Islet precursor cell (in vitro differentiated cells): Measurements from ENCODE around the gene DHRS12.

Experiments
- DNase-seq: peaks from one replicate; pipeline ENCODE4 v3.0.0-alpha.2; 2018

Gene DHRS12

DNA sequence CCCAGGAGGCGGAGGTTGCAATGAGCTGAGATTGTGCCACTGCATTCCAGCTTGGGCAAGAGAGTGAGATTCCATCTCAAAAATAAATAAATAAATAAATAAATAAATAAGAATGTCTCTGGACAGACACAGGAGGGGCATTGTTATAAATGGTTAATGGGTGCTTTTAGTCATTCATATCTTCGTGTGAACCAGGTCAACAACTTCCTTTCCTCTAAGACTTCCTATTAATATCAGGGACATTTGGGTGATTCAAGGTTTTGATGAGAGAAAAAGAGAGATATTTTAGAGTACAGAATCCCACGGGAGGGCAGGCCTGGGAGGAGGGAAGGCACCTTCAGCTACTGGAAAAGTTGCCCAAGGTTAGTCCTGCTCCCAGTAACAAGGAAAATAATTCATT lies 23.9 kb downstream of the DHRS12 start:
- DNase-seq = no peak

DNA sequence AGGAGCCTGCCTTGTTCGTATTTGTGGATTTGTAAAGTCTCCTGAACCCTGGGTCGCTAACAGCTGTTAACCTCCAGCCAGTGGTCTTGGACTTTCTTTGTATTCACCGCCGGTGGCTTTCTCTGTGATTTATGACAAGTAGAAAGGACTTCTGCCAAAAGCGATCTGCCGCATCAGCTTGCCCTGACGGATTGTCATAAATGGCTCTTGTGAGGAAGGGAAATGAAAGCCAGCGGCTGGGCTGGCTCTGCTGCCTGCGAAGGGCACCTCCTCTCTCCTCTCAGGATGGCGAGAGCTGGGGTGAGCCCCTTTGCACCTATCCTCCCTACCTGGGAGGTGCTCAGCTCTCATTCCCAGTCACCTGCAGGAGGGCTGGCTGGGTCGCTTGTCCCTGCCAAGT lies 25.6 kb downstream of the DHRS12 start:
- DNase-seq = no peak

DNA sequence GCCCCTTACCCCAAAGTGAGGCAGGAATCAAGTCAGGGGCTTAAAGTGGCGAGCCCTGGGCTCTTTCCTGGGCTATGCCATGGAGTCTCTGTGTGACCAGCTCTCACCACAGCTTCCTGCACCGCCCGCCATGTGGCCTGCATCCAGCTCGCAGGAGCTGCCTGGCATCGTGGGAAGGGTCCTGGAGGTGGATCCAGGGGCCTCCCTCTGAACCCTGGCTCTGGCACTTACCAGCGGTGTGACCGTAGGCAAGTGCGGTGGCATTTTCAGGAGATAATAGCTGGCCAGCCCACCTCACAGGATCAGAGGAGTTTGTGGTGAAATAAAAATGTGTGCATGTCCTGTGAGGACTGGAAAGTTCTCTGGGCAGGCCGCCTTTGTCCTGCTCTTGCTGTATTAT lies 26.0 kb downstream of the DHRS12 start:
- DNase-seq = no peak

DNA sequence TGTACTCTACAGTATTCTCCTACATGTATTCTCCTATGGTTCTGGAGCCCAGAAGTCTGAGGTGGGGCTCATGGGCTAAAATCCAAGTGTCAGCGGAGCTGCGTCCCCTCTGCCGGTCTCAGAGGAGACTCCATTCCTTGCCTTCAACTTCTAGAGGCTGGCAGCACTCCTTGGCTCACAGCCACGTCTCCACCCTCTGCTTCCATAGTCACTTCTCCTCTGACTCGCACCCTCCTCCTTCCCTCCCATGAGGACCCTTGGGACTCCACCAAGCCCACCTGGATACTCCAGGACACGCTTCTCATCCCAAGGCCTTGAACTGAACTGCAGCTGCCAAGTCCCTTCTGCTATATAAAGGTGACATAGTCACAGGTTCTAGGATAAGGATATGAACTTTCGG lies 27.8 kb downstream of the DHRS12 start:
- DNase-seq = no peak

DNA sequence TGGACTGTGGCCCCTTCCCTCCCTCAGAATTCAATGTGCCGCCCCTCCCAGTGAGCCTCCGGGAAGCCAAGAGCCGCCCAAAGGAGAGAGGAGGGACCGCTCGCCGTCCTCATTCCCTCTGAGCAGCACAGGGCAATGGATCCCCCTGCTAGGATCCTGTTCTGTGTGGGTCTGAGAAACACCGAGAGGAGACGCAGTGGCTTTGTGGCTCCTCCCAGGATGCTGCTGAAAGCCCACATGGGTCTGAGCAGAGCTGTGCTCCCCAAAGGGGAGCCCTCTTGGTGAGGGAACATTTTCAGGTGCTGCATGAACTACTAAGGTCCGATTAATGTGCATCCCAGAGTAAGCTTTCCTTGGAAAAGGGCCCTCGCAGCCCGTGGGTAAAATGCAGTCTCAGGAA lies 30.4 kb downstream of the DHRS12 start:
- no peak for DNase-seq

DNA sequence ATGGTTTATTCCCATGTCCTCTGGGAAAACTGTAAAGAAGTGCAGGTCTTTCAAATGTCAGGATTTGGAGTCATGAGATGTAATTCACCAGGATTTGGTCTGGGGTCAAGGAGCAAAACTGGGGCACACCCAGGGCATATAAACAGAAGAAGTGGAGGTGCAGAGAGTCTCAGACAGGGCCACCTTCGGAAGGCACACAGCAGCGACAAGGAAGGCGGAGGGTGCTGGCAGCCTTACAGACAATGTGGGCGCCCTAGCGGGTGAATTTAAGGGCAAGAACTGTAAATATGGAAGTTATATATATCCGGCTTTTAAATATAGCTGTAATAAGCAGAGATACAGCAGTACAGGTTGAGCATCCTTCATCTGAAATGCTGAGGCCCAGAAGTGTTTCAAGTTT lies 31.2 kb downstream of the DHRS12 start:
- DNase-seq = no peak

DNA sequence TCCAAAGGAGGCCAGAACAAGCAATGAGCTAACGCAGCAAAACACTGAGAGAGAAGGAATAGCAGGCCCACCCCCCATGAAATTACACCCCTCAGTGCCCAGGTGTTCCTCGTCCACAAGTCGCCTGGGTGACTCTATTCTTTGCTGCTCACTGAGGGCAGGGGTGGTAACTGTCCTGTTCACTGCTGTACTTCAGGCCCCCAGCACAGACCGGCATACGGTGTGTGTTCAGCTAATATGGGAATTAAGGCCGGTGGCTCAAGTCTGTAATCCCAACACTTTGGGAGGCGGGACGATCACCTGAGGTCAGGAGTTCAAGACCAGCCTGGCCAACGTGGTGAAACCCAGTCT lies 31.9 kb downstream of the DHRS12 start:
- DNase-seq = no peak

DNA sequence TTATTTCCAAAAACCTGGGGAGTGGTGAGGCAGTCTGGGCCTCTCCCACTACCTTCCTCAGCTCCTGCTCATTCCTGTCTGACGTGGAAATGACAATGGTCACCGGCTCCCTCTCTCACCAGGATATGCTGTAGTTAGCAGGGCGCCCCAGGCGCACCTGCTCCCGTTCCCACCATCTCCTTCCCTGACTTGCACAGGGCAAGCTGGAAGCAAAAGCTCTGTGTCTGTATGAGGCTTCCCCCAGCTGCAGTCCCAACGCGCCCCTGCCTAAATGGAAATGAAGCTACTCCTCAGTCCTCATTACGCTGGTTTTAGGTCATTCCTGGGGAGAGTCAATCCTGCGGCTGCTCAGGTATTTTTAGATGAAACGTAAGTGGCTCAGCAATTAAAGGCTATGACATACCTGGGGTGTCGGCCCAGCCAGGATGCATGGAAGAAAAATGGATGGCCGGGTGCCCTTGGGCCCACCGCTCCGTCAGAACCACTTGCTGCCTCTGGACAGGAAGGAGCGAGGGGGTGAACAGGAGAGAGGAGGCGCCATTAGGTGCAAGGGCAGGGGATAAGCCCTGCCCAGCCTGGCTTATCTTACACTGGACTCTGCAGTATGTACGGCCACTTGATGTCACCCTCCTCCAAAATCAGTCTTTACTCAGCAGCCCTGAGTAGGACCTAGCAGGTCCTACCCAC lies 32.4 kb downstream of the DHRS12 start:
- DNase-seq = no peak

DNA sequence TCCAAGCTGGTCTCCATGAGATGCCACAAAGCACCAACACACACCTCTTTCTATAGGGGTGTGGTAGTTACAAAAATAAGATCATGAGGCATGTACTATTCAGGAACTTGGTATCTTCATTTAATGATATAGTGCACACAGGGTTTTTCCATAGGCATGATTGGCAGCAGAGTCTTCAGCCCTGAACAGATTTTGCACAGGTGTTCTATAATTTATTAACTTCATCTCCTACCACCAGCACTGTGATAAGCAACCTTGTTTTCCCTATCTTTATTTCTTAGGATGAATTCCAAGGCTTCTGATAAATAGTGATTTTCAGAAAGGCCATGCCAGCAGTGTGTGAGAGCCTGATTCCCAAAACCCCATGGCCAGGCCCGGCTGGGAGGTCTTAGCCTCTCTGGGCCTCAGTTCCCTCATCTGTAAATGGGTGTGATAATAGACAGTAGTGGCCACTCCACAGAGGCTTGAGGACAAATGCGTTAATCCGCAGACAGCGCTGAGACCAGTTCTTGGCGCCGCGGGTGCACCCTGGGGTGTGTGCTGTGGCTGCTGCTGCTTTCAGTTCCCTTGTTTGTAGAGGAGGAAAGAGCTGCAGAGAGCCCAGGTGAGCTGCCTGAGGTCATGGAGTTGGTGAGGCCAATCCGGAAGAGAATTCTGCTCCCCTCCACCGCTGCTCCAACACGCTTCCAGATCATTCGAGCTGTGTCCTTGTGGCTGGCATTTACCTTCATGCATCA lies 33.1 kb downstream of the DHRS12 start:
- DNase-seq = no peak

DNA sequence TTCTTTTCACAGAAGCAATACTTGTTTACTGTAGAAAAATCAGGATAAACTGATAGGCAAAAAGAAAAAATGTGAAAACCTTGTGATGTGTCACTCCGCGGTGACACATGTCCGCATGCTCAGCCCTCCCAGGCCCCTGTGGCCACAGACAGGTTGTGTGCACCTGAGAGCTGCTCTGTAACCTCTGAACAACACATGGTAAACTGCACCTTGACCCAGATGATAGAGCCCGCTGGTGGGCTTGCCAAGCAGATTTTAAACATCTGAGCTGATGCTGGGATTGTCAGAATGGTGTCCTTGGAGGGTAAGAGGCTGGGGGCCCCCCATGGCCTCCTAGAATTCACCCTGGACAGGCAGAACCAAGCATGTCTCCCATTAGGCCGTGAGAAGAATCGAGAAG lies 33.8 kb downstream of the DHRS12 start:
- peak; percentile 30 for DNase-seq

DNA sequence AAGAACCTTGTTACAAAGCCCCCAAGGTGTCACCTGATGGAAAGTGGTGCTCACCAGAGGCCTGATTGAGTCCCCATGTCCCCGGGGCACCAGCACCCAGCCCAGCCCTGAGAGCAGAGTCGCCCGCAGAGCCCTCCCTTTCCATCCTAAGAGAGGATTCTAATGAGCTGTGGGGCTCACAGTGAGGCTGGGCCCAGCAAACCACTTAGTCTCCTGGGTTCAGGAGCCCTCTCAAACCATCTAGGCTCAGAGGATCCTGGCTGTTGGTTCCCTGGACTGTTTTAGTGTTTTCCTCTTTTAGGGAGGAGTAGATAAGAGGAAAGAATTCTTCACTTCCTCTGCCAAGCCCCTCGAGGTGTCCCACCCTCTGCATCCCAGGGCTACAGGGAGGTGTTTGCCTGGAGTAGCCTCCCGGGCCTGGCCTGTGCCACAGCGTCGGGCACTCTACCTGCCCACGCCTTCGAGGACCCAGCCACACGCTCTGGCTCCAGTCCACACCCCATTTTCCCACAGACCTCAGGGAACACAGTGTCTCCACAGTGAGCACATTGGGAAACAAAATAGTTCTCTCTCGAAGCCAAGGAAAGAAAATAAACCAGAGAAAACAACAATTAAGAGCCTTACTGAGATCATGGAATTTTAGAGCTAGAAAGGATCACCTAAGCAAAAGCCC lies 34.4 kb downstream of the DHRS12 start:
- DNase-seq = peak; percentile 47

DNA sequence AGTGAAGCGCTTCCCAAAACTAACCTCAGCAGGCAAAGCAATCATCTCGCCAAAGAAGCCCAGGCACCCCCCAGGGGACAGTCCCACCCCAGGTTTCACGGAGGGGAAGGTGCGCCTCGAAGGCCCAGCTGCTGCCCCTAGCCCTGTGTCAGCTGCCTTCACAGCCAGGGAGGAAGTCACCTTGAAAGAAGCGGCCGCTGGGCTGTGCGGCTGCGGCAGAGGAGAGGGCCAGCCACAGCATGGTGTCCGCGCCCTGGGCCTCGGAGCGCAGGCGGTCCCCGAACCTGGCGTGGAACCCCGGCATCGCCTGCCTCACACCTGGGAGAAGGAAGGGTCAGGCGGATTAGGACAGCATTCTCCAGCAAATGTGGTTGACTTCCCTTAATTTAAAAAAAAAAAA lies 35.0 kb downstream of the DHRS12 start:
- DNase-seq = no peak

DNA sequence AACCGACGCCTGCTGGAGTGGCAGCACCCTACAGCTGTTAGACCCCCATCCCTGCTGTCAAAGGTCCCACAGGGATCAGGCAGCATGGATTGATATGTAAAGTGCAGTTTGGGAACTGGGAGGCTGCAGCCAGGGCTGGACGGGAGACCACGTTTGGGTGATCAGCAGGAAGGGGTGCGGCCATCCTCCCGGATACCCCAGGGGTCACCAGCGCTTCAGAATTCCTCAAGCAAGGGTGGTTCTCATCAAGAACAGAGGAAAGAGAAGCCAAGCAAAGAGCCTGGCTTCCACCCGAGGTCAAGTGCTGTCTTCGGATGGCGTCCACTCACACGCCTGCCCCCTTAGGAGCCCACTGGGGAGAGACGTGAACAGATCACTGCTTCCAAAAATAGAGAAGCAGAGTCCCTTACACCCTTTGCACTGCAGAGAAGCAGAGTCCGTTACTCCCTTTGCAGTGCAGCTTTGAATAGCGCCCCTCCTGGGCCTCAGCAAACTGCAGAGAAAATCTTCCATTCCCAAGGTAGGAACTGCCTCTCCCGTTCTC lies 35.5 kb downstream of the DHRS12 start:
- peak; percentile 76 for DNase-seq

DNA sequence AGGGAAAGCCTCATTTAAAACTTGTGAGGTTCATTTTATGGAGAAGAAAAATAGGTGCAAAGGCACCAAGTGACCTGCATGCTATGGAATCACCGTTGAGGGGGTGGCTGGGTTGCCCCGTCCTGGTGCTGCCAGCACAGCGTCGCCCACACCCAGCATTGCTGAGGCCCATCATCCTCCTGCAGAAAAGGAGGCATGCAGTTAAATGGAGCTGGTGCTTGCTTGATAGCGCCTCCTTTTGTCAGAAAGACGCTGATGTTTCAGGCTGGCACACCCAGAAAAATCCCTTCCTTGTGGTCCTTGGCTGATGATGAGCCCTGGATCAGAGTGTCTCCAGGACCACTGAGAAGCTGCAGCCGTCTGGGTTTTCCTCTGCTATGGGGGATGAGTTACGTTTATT lies 36.9 kb downstream of the DHRS12 start:
- peak; percentile 55 for DNase-seq

DNA sequence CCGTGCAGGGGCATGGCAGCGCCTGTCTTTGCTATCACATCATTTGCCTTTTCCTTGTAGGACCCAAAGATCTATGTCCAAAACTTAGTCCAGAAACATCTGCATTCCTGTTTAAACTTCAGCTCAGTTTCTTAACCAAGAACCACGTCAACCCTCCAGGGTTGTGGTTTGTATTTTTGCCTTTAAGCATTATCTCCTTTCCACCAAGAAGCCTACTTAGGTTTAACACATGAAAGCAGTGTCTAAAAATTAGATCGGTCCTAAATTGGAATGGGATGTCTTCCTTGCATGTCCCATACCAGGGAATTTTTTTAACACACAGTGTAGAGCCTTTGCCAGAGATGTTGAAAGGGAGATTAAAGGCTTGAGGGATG lies 38.8 kb downstream of the DHRS12 start:
- DNase-seq = no peak

DNA sequence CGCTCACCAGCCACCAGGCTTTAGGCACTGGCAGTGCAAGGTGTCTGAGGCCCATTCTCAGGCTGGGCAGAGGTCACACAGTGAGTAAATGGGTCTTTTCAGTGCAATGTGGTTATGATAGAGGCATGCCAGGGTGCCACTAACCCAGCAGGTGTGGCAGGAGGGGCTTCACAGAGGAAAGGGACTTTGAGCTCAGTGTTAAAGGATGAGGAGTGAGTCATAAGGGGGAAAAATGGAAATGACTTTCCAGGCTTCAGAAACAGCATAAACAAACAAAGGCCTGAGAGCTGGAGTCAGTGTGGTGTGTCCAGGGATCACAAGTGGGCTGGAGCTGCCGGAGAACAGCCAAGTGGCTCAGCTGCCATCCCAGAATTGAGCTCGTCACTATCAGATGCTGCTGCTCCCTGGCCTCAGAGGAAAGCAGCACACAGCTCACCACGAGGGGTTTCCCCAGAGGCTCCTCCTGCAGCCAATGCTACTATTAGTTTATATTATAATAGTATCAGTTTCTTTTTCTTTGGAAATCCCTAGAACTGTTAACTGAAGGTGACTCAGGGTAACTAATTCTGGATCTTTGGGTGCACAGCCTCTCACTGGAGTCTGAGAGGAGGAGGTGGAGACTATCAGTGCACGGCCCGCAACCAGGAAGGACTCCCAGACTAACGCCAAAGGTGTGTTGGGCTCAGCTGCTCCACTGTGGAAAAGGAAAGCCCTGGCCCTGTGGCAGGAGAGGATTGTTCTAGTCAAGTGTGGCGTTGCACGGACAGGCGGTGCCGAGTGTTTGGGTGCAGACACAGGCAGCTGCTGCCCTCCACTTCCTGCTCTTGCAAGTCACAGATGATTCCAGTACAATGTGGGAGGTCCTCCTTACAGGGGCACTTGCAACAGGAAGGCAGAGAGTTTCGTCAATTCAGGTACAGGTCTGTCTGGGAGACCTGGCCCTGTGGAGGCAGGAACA lies 39.5 kb downstream of the DHRS12 start:
- DNase-seq = peak; percentile 55

DNA sequence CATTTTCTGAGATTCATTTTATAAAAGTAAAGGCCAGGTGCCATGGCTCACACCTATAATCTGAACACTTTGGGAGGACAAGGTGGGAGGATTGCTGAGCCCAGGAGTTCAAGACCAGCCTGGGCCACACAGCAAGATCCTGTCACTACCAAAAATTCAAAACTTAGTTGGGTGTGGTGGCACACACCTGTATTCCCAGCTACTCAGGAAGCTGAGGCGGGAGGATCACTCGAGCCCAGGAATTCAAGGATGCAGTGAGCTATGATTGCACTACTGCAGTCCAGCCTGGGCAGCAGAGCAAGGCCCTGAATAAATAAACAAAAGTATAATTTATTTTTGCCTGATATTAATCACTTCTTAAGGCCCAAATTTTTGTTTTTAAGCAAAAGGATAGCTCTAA lies 40.5 kb downstream of the DHRS12 start:
- peak; percentile 21 for DNase-seq

DNA sequence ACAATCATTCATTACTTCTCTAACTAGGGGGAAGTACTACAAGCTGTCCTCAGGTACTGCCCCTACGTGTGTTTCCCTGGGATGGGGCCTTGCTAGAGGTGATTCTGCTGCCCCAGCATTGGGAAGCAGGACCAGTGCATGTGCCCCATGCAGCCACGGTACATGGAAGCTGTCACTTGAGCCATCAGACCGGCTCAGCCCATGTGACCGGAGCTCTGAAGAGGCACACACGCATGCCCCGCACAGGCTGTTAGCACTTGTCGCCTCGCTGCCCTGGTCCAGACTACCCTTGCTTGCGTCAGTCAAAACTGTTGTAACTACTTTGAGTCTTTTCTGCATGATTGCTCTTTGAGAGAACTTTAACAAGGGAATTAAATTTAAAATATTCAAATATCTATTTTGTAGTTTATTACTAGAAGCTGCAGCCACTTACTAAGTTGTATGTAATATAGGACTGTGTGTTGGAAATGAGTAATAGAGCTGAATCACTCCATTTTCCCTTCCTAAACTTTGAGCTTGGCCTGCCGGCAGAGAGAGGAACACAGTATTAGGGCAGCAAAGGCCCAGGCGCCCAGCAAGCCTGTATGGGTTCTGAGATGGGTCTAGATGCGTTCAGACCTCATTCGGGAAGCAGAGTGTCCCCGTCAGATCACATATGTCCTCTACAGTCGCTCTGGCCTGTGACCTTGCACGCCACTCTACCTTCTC lies 42.2 kb downstream of the DHRS12 start:
- DNase-seq = peak; percentile 29

DNA sequence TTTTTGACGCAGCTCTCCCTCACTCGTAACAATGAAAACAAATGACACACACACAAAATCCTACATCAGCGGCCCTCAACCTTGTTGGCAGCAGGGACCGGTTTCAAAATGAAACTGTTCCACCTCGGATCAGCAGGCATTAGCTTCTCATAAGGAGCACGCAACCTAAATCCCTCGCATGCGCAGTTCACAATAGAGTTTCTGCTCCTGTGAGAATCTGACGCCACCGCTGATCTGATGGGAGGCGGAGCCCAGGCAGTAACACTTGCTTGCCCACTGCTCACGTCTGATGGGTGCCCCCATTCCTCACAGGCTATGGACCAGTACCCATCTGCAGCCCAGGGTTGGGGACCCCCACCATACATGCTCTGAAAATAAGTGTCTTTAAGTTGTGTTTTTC lies 43.4 kb downstream of the DHRS12 start:
- DNase-seq = no peak

DNA sequence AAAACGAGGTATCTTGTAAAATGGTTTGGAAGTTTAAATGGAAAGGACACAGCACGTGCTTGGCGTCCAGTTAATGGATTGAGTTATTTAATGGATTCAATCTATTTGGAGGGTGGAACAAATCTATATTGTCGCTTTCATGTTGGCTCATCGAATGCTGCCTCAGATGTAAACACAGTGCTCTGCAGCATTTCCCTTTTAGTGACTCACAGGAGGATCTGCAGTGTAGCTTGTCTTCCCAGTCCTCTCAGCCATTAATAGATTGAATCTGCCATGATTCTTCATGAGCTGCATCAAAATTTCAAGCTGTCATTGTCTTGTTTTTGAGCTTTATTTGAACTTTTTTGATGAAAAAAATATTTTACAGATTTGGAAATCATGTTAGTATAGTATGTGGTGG lies 44.7 kb downstream of the DHRS12 start:
- DNase-seq = no peak

DNA sequence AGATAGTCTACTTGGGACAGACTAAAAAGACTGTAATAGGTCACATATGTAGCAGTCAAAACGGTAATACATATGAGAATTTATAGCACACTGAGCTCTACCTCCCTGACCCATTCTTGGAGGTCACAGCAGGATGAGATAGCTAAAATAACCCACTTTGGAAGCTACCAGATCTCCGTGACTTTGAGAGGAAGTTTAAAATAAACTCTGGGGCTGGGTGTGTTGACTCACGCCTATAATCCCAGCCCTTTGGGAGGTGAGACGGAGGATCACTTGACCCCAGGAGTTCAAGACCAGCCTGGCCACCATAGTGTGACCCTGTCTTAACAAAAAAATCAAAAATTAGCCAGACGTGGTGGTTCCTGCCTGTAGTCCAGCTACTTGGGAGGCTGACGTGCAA lies 45.3 kb downstream of the DHRS12 start:
- no peak for DNase-seq

DNA sequence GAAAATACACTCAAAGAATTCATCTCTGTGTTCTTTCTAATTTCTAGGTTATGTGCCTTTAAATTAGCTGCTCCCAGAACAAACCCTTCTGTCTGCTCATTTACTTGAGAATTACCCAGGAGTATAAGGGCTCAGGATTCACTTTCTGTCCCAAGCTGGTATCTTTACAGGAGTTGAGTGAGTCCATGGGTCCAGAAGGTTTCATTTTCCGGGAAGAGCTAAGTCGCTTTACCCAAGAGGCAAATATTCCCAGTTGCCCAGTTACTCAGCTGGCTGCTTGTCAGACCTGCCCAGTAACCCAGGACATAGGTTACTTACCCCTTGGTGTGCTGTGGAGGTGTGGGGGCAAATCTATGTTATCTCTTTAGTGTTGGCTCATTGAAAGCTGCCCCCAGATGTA lies 47.3 kb downstream of the DHRS12 start:
- DNase-seq = no peak
